Activated CD8-positive, alpha-beta memory T cell treated with anti-CD3 and anti-CD28 coated beads, Interleukin-2, amount 10 ng/mL, durations not matched to agents 7 days and 5 days (primary cell): Measurements from ENCODE around the gene COX19. TPM values are rescaled to one million over a fixed set of nuclear protein-coding genes. Genes with fewer than 3 reads are reported as not detected.

Source experiments
- ATAC-seq: fragments of 150-1000 bp; cut with Tn5 transposase; one replicate; pipeline ENCODE4 v1.10.0; 2021; ENCODE audit warnings: moderate library complexity
- CTCF ChIA-PET: fragments of 350-600 bp; sonication (Branson Sonifier 250); formaldehyde crosslinking; loops from one replicate; lab custom pipeline; 2021; ENCODE audit warnings: antibody characterized with exemption; lab: Charles Lee
- DNase-seq: peaks from one replicate; pipeline ENCODE4 v3.0.0-alpha.2; 2020
- H3K27ac Mint-ChIP-seq: one replicate; pipeline ENCODE4 v1.8.0; 2021; ENCODE audit warnings: mild to moderate bottlenecking, mixed read lengths
- H3K27me3 Mint-ChIP-seq: one replicate; pipeline ENCODE4 v1.8.0; 2021; ENCODE audit warnings: mixed read lengths
- H3K36me3 Mint-ChIP-seq: one replicate; pipeline ENCODE4 v1.8.0; 2021; ENCODE audit warnings: mild to moderate bottlenecking, mixed read lengths
- H3K4me1 Mint-ChIP-seq: one replicate; pipeline ENCODE4 v1.8.0; 2021; ENCODE audit warnings: mixed read lengths
- H3K4me3 Mint-ChIP-seq: one replicate; pipeline ENCODE4 v1.8.0; 2021; ENCODE audit warnings: mild to moderate bottlenecking, moderate library complexity, mixed read lengths
- H3K9me3 Mint-ChIP-seq: one replicate; pipeline ENCODE4 v1.8.0; 2022; ENCODE audit warnings: low read depth, mixed read lengths
- total RNA-seq, 2 experiments: library from RNA; stranded (reverse); gene quantifications; one replicate each; pipeline ENCODE4 v1.2.3, GENCODE V29; 2021

The COX19 gene
- total RNA-seq, result 10 to 100 TPM; 18.7 to 18.9 TPM

DNA sequence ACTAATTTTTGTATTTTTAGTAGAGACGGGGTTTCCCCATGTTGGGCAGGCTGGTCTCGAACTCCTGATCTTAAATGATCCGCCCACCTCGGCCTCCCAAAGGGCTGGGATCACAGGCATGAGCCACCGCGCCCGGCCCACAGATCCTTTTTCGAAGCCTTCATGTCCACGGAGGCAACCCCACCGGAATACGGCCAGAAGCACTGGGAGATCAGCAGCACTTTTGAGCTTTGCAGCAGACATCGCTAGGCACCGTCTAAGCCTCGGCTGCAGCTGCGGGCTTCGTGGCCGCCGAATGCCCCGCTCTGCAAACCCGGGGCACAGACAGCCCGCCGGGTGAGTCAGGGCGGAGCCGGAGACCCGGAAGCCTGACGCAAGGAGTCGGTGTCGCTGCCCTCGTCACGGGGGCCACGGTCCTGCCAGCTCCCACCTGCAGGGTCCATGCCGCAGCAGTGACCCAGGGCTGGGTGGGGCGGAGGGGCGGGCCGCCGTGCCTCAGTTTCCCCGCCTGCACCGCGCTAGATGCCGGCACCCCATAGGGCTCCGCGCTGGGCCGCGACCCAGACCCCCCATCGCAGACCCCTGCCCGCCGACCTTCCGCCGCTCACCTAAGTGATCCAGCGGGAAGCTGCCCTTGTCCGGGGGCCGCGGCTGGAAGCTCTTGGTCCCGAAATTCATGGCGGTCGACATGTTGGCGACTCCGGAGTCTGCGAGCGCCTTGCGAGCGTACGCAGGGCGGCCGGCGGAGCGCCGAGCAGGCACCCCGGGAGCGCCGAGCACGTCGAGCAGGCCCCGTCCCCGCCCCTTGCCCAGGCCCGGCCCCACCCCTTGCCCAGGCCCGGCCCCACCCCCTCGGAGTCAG lies at the start of gene COX19:
TSS of gene COX19 (minus strand) at position 730 of the 862 bp plus-strand sequence. CDS start at position 690, 40 bp downstream.
- H3K27me3 Mint-ChIP-seq, result no peaks in the 10 kb centered on the region
- peaks cover 21% of the 10 kb centered on the region for H3K4me1 Mint-ChIP-seq
- DNase-seq (peak; percentile 92), ATAC-seq (peak; percentile 94)
- peak within 1 kb of the TSS; percentile 79 for H3K4me3 Mint-ChIP-seq
- peaks cover 23% of the 10 kb centered on the region for H3K36me3 Mint-ChIP-seq
- H3K9me3 Mint-ChIP-seq, result no peaks in the 10 kb centered on the region
- H3K27ac Mint-ChIP-seq, result peak within 1 kb of the TSS; percentile 70
- CTCF ChIA-PET, result interaction anchor here (0.8 to 5.8 kb wide), 14 partner anchors 9 to 217 kb away, joined by 3 to 37 read pairs (median 4); no protein-coding TSS in a partner anchor

DNA sequence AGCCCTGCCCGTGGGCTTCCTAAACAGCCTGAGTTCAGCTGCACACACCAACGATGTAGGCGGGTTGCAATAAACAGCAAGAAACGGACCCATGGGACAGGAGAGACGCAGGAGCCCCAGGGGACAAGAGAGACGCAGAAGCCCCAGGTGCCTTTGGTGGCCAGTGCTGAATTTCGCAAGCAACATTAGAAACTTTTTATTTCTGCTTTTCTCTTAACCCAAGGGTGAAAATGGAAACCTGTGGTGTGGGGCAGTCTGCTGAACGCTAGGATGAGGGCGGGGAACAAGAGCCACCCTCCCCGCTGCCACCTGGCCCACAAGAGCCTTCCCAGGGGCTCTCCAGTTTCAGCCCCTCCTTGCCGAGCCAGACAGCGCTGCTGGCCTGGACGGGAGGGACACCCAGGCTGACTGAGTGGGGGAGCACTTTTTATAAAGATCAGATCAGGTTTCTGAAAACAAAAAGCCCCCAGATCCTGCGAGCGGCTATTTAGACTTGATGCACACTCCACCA lies 49.0 kb upstream of the COX19 start:
- no peak for ATAC-seq
- H3K4me1 Mint-ChIP-seq, result peaks cover 16% of the 10 kb centered on the region
- no peak overlapping the region for H3K27ac Mint-ChIP-seq
- no peak overlapping the region for H3K4me3 Mint-ChIP-seq
- H3K9me3 Mint-ChIP-seq, result peaks cover 2% of the 10 kb centered on the region
- CTCF ChIA-PET, result interaction anchor here (1.0 to 3.1 kb wide), 2 partner anchors 31 to 41 kb away, joined by 3 to 15 read pairs; no protein-coding TSS in a partner anchor
- peaks cover 15% of the 10 kb centered on the region for H3K36me3 Mint-ChIP-seq
- DNase-seq, result no peak
- H3K27me3 Mint-ChIP-seq, result no peaks in the 10 kb centered on the region

GRCh38 chr7:1022801-1023465 lies 47.6 kb upstream of the COX19 start:
- Mint-ChIP-seq H3K4me3 (no peak overlapping the region), H3K27ac (no peak overlapping the region)

GRCh38 chr7:1022356-1022755 lies 47.0 kb upstream of the COX19 start:
- no peak for ATAC-seq
- Mint-ChIP-seq H3K4me1 (peaks cover 12% of the 10 kb centered on the region), H3K4me3 (no peak overlapping the region), H3K27me3 (no peaks in the 10 kb centered on the region), H3K9me3 (peaks cover 2% of the 10 kb centered on the region), H3K36me3 (peaks cover 22% of the 10 kb centered on the region), H3K27ac (no peak overlapping the region)
- CTCF ChIA-PET, result interaction anchor here (2.3 to 2.7 kb wide), 2 partner anchors 28 to 43 kb away, joined by 9 to 10 read pairs; no protein-coding TSS in a partner anchor
- no peak for DNase-seq

More at GRCh38 chr7:1022801-1023465, 47.6 kb upstream of the COX19 start:
- CTCF ChIA-PET, result interaction anchor here (2.3 kb wide), 1 partner anchor 29 kb away, joined by 9 read pairs; no protein-coding TSS in a partner anchor
- DNase-seq (no peak), ATAC-seq (no peak)
- Mint-ChIP-seq H3K36me3 (peaks cover 22% of the 10 kb centered on the region), H3K9me3 (peaks cover 2% of the 10 kb centered on the region), H3K27me3 (no peaks in the 10 kb centered on the region), H3K4me1 (peaks cover 13% of the 10 kb centered on the region)

GRCh38 chr7:1021931-1022330 lies 46.6 kb upstream of the COX19 start:
- Mint-ChIP-seq H3K27ac (no peak overlapping the region), H3K4me1 (peaks cover 10% of the 10 kb centered on the region), H3K36me3 (peaks cover 22% of the 10 kb centered on the region), H3K27me3 (no peaks in the 10 kb centered on the region), H3K9me3 (peaks cover 2% of the 10 kb centered on the region), H3K4me3 (no peak overlapping the region)
- no peak for DNase-seq
- CTCF ChIA-PET, result interaction anchor here (2.3 to 2.7 kb wide), 2 partner anchors 28 to 44 kb away, joined by 9 to 10 read pairs; no protein-coding TSS in a partner anchor
- ATAC-seq, result no peak

DNA sequence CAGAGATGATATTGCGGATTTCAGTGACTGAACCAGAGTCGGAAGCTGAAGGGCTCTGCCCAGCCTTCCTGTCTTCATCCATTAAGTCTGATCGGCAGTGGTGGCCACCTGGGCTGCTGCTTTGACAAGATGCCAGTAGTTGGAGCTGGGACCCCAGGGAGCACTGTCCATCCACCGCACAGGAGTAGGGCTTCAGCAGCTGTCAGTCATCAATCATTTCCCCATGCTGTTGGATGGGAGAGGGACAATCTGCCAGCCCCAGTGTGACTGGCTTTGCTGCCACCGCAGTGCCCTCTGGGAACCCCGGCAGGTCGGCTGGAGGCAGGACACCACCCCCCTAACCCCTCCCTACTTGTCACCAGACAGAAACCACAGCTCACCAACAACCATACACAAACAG lies 46.0 kb upstream of the COX19 start:
- CTCF ChIA-PET, result interaction anchor here (2.3 to 2.7 kb wide), 2 partner anchors 27 to 44 kb away, joined by 9 to 10 read pairs; no protein-coding TSS in a partner anchor
- ATAC-seq (no peak), DNase-seq (no peak)
- Mint-ChIP-seq H3K36me3 (peaks cover 22% of the 10 kb centered on the region), H3K4me1 (peaks cover 5% of the 10 kb centered on the region), H3K9me3 (peaks cover 2% of the 10 kb centered on the region), H3K4me3 (no peak overlapping the region), H3K27ac (no peak overlapping the region), H3K27me3 (no peaks in the 10 kb centered on the region)

DNA sequence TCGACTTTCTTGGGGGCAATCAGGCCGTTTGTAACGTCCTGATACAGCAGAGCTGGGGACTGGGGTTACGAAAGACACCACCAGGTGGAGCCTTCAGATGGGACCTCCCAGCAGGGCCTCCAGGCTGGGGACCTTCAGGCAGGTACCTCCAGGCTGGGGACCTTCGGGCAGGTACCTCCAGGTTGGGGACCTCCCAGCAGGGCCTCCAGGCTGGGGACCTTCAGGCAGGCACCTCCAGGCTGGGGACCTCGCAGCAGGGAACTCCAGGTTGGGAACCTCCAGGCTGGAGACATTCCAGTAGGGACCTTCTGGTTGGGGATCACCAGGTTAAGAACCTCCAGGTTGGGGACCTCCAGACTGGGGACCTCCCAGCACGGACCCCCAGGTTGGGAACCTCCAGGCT lies 45.5 kb upstream of the COX19 start:
- Mint-ChIP-seq H3K27me3 (no peaks in the 10 kb centered on the region), H3K4me1 (peaks cover 4% of the 10 kb centered on the region), H3K36me3 (peaks cover 22% of the 10 kb centered on the region), H3K27ac (no peak overlapping the region), H3K4me3 (no peak overlapping the region), H3K9me3 (peaks cover 2% of the 10 kb centered on the region)
- no peak for ATAC-seq
- CTCF ChIA-PET, result interaction anchor here (2.3 to 2.7 kb wide), 2 partner anchors 27 to 45 kb away, joined by 9 to 10 read pairs; no protein-coding TSS in a partner anchor
- DNase-seq, result no peak

DNA sequence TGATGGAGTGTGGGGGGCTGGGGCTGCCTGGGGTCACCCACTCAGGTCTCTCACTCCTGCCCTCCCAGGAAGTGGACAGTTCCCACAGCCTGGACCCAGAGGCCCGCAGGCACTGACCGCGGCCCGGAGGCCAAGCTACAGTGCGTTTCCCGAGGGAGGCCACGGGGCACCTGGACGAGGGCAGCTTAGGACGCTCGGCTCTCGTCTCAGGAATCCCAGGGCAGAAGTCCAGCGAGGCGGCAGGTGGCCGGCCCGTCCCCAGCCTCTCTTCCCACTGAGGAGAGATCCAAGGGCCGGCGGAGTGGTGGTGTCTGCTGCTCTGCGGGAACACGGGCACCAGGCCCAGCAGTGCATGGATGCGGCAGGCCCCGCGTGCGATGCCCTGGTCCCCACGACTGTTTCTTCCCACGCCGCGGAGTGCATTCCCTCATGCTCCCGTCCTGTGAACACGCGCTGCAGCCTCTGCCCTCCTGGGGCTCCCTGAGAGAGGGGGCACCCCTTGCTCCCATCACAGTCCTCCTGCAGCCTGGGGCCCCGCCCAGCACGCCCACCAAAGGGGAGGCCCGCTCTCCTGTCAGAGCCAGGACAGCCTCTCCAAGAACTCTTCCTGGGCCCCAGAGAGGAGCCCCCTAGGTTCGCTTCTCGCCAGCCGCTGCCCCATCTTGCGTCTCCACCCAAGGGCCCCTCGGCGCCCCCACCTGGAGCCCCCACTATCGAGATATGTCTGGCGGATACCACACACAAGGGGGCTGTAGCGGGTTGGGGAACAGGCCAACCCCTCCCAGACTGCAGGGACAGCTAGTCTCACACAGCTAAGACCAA lies 44.7 kb upstream of the COX19 start:
- ATAC-seq (no peak), DNase-seq (no peak)
- Mint-ChIP-seq H3K27me3 (no peaks in the 10 kb centered on the region), H3K9me3 (peaks cover 2% of the 10 kb centered on the region), H3K27ac (no peak overlapping the region), H3K4me3 (no peak overlapping the region), H3K4me1 (peaks cover 4% of the 10 kb centered on the region), H3K36me3 (peaks cover 22% of the 10 kb centered on the region)
- CTCF ChIA-PET, result interaction anchor here (0.7 to 2.7 kb wide), 3 partner anchors 26 to 46 kb away, joined by 3 to 10 read pairs (median 3); no protein-coding TSS in a partner anchor

DNA sequence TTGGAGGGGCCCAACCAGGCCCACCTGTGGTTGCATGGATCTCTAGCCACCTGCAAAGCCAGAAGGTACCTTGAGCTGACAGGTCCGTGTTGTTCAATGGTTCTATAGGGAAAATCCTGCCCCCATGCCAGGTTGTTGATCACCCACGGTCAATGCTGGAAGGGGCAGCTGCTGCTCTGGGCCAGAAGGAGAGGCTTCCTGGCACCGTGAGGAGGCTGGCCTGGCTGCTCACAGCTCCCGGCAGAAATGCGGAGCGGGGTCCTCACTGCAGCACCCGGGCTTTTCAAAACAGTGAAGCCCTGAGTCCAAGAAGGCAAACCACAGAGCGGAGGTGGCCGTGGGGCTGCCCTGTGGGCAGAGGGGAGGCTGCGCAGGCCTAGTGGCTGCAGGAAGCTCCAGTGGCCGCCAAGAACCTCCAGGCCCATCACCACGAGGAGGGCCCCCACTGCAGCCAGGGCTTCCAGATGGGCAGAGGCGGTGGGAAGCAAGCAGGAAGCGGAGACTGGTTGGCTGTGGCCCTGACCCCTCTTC lies 44.0 kb upstream of the COX19 start:
- H3K9me3 Mint-ChIP-seq, result peaks cover 2% of the 10 kb centered on the region
- no peak overlapping the region for H3K27ac Mint-ChIP-seq
- H3K36me3 Mint-ChIP-seq, result peaks cover 22% of the 10 kb centered on the region
- H3K4me3 Mint-ChIP-seq, result no peak overlapping the region
- no peaks in the 10 kb centered on the region for H3K27me3 Mint-ChIP-seq
- ATAC-seq (no peak), DNase-seq (no peak)
- peaks cover 4% of the 10 kb centered on the region for H3K4me1 Mint-ChIP-seq
- CTCF ChIA-PET, result interaction anchor here (0.7 to 2.6 kb wide), 3 partner anchors 26 to 46 kb away, joined by 3 to 11 read pairs (median 3); no protein-coding TSS in a partner anchor

GRCh38 chr7:1018334-1018695 lies 43.0 kb upstream of the COX19 start:
- Mint-ChIP-seq H3K27me3 (no peaks in the 10 kb centered on the region), H3K9me3 (peaks cover 2% of the 10 kb centered on the region), H3K4me1 (peaks cover 4% of the 10 kb centered on the region), H3K27ac (no peak overlapping the region), H3K4me3 (no peak overlapping the region), H3K36me3 (peaks cover 22% of the 10 kb centered on the region)
- DNase-seq (no peak), ATAC-seq (no peak)
- CTCF ChIA-PET, result interaction anchor here (2.6 kb wide), 1 partner anchor 25 kb away, joined by 11 read pairs; no protein-coding TSS in a partner anchor

DNA sequence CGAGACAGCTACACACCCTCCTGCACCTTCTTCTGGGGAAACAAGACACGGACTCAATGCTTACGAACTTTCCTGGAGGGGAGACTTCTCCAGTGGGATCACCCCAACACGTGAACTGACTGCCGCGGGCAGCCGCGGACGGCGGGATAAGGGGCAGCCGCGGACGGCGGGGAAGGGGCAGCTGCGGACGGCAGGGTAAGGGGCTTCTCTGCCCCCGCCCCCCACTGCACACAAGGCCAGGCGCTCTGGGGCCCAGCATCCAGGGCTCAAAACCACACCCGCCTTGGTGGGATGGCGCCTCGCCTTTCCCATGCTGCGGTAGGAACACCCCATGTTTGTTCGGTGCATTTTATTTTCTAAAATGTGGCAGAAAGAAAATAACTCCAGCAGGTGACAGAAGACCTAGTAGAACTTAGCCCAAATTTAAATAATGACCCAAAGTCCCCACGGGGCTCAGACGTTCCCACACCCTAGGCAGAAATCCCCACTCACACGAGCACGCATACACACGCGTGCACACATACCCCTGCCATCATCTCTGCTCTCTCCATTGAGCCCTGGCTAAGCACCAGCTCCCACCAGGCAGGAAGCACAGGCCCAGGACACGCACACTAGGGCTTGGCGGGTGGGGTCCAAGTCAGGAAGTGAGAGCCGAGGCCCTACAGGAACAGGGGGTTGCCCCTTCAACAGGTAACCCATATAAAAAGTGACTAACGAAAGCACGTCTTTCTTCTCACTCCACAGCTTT lies 42.4 kb upstream of the COX19 start:
- Mint-ChIP-seq H3K9me3 (peaks cover 2% of the 10 kb centered on the region), H3K36me3 (peaks cover 22% of the 10 kb centered on the region), H3K4me1 (peaks cover 4% of the 10 kb centered on the region), H3K4me3 (no peak overlapping the region), H3K27me3 (no peaks in the 10 kb centered on the region), H3K27ac (no peak overlapping the region)
- CTCF ChIA-PET, result interaction anchor here (2.6 kb wide), 1 partner anchor 25 kb away, joined by 11 read pairs; no protein-coding TSS in a partner anchor
- DNase-seq (no peak), ATAC-seq (no peak)
